PC-9 (cell line): ENCODE measurements around the gene HOXA4. TPM values are rescaled to one million over a fixed set of nuclear protein-coding genes. Genes with fewer than 3 reads are reported as not detected.

Source experiments
- BruUV-seq: library from RNA; stranded (reverse); fragments of 400-500 nt; replicated peaks from 2 replicates; lab custom pipeline; 2021; lab: Mats Ljungman, UMichigan
- CTCF ChIA-PET: fragments of 300-600 bp; sonication (Branson Sonifier 250); formaldehyde crosslinking; loops from one replicate; lab custom pipeline; 2022; ENCODE audit warnings: antibody characterized with exemption; lab: Charles Lee
- POLR2A ChIA-PET: fragments of 300-600 bp; sonication (Branson Sonifier 250); formaldehyde crosslinking; loops from one replicate; lab custom pipeline; 2022; ENCODE audit warnings: antibody characterized with exemption; ENCODE audit not compliant: unreplicated experiment; lab: Charles Lee
- DNase-seq, 2 experiments: peaks; one replicate each; pipeline versions ENCODE4 v3.0.0 to v3.0.0-alpha.2; 2015 to 2022; ENCODE audit warnings: mixed read lengths in 1 of 2
- H2AFZ ChIP-seq: fragments of 200-600 bp; sonication (generic); 2 replicates; pipeline ENCODE4 v1.8.1; 2017; ENCODE audit warnings: antibody characterized with exemption
- H3F3A ChIP-seq: fragments of 200-600 bp; sonication (generic); 2 replicates; pipeline ENCODE4 v1.8.1; 2017; ENCODE audit warnings: antibody characterized with exemption, mild to moderate bottlenecking, low read depth; ENCODE audit not compliant: insufficient read depth
- H3K27ac ChIP-seq: fragments of 200-600 bp; sonication (generic); 2 replicates; pipeline ENCODE4 v1.6.1; 2016; ENCODE audit warnings: mixed run types
- H3K27me3 ChIP-seq: fragments of 200-600 bp; sonication (generic); 2 replicates; pipeline ENCODE4 v1.6.1; 2016; ENCODE audit warnings: low read depth, mixed run types; ENCODE audit not compliant: insufficient read depth
- H3K36me3 ChIP-seq: fragments of 200-600 bp; sonication (generic); 2 replicates; pipeline ENCODE4 v1.6.1; 2016; ENCODE audit warnings: low read depth, mixed run types
- H3K4me1 ChIP-seq: fragments of 200-600 bp; sonication (generic); replicated peaks from 2 replicates; pipeline ENCODE4 v1.6.1; 2016; ENCODE audit warnings: mixed run types; ENCODE audit not compliant: insufficient read depth
- H3K4me2 ChIP-seq: fragments of 200-600 bp; sonication (generic); 2 replicates; pipeline ENCODE4 v1.6.1; 2017; ENCODE audit warnings: mixed run types
- H3K4me3 ChIP-seq: fragments of 200-600 bp; sonication (generic); 2 replicates; pipeline ENCODE4 v1.6.1; 2016; ENCODE audit warnings: mixed run types
- H3K79me2 ChIP-seq: fragments of 200-600 bp; sonication (generic); 2 replicates; pipeline ENCODE4 v1.6.1; 2017; ENCODE audit warnings: low read depth, mixed run types
- H3K9me2 ChIP-seq: fragments of 200-600 bp; sonication (generic); 2 replicates; pipeline ENCODE4 v1.8.1; 2017; ENCODE audit warnings: mild to moderate bottlenecking; ENCODE audit not compliant: insufficient read depth
- H3K9me3 ChIP-seq: fragments of 200-600 bp; sonication (generic); 2 replicates; pipeline ENCODE4 v1.8.1; 2016; ENCODE audit warnings: low read depth; ENCODE audit not compliant: insufficient read depth
- H4K20me1 ChIP-seq: fragments of 200-600 bp; sonication (generic); 2 replicates; pipeline ENCODE4 v1.8.1; 2017; ENCODE audit not compliant: insufficient read depth
- EZH2 ChIP-seq: fragments of 200-600 bp; sonication (generic); IDR thresholded peaks from 2 replicates; pipeline ENCODE4 v1.8.0; 2017; ENCODE audit warnings: antibody characterized with exemption, low read depth
- intact Hi-C: fragments of 100-400 bp; cut with micrococcal nuclease; formaldehyde crosslinking; loops from one replicate; pipeline ENCODE4 v1.10.0; 2022; ENCODE audit not compliant: unreplicated experiment
- total RNA-seq: library from RNA; stranded (reverse); gene quantifications from 2 replicates; pipeline ENCODE4 v1.2.3, GENCODE V29; 2021
- TF ChIP-seq, protein P1 (sequence below): fragments of 200-600 bp; sonication (generic); conservative IDR thresholded peaks from 2 replicates; pipeline ENCODE4 v1.6.1; 2017; ENCODE audit warnings: mixed run types, antibody characterized with exemption, mild to moderate bottlenecking, moderate library complexity

Gene HOXA4
- total RNA-seq, 1 experiment from 2014 or later, result not detected

DNA sequence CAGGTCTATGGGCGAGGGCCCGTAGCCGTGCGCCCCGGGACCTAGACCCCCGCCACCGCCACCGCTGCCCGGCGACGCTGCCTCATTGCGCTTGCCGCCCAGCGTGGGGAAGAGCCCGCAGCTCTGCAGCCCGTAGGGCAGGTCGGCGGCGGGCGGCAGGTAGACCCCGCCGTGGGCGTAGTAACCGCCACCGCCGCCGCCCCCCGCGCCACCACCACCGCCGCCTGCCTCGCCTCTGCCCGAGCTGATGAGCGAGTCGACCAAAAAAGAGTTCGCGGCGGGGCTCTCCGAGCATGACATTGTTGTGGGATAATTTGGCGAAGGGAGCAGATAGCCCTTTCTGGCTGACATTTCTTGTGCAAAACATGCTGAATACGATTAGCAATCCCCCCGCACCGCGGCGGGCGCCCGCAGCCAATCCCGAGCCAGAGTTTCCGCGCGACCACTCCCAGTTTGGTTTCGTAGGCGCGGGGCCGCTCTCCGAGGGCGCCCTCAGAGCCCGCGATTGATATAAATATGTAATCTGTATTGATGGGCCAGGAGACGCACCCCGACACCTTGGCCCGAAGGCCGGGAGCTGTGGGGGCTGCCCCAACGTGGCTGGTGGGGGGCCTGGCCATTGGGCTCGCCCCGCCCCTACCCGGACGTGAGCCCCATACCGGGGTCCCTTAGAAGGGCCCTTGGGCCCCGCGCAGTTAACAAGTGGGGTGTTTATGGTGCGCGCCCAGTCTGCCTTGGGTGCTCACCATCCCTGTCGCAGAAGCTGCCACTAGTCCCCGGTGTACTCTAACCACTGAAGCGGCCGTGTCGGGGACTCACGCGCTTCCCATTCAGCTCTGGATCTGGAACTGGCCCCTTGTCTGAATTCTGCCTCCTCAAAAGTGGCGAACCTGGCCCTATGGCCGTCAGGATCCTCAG is 43.7 kb upstream of the HOXA4 start, which contains the start of gene HOXA10:
HOXA10 (minus strand) TSS at position 365 of the 918 bp plus-strand sequence; CDS start at position 351, 14 bp downstream.
- BruUV-seq, result no TSS peak
- CTCF ChIA-PET, result no interaction called here
- DNase-seq, result no peak

DNA sequence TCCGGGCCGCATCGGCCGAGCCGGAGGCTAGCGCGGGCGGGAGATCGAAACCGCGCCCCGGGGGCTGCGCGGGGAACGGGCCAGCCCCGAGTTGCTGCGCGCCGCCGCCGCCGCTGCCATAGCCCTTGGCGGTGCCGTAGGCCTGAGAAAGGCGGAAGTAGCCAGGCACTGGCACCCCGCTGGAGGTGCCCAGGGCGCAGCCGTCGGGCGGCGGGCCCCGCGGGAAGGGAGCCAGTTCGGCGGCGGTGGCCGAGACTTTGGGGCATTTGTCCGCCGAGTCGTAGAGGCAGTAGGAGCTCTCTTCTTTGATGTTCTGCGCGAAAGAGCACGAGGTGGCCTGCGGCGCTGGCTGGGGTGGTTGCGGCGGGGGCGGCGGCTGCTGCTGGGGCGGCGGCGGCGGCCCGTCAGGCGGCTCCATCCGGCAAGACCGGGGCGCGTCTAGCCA is 43.0 kb upstream of the HOXA4 start:
- TF ChIP-seq, protein P1, sequence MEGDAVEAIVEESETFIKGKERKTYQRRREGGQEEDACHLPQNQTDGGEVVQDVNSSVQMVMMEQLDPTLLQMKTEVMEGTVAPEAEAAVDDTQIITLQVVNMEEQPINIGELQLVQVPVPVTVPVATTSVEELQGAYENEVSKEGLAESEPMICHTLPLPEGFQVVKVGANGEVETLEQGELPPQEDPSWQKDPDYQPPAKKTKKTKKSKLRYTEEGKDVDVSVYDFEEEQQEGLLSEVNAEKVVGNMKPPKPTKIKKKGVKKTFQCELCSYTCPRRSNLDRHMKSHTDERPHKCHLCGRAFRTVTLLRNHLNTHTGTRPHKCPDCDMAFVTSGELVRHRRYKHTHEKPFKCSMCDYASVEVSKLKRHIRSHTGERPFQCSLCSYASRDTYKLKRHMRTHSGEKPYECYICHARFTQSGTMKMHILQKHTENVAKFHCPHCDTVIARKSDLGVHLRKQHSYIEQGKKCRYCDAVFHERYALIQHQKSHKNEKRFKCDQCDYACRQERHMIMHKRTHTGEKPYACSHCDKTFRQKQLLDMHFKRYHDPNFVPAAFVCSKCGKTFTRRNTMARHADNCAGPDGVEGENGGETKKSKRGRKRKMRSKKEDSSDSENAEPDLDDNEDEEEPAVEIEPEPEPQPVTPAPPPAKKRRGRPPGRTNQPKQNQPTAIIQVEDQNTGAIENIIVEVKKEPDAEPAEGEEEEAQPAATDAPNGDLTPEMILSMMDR, result no peak
- no peak for TF ChIP-seq EZH2
- no peaks in the 10 kb centered on the region for H3K27me3 ChIP-seq
- H3K4me1 ChIP-seq, result peaks cover 19% of the 10 kb centered on the region
- H2AFZ ChIP-seq, result no peak overlapping the region
- H4K20me1 ChIP-seq, result no peaks in the 10 kb centered on the region
- no peak overlapping the region for H3K4me2 ChIP-seq
- intact Hi-C loops, result no loop called here
- no TSS peak for BruUV-seq
- no peak overlapping the region for H3K27ac ChIP-seq
- H3K9me2 ChIP-seq, result no peaks in the 10 kb centered on the region
- no peaks in the 10 kb centered on the region for H3K9me3 ChIP-seq
- ChIA-PET POLR2A (no interaction called here), CTCF (no interaction called here)
- no peaks in the 10 kb centered on the region for H3K36me3 ChIP-seq
- H3K4me3 ChIP-seq, result no peak overlapping the region
- DNase-seq, result no peak
- H3K79me2 ChIP-seq, result no peaks in the 10 kb centered on the region
- peaks cover 17% of the 10 kb centered on the region for H3F3A ChIP-seq

More for the DNA sequence above, 43.7 kb upstream of the HOXA4 start, which contains the start of gene HOXA10:
- intact Hi-C loops, result no loop called here
- H3F3A ChIP-seq, result peaks cover 18% of the 10 kb centered on the region; the same call in 1 of the 2 replicates
- no peaks in the 10 kb centered on the region for H3K36me3 ChIP-seq
- no peak within 1 kb of the TSS for H3K4me3 ChIP-seq
- POLR2A ChIA-PET, result no interaction called here
- TF ChIP-seq, protein P1, result no peak
- no peak for TF ChIP-seq EZH2
- no peak within 1 kb of the TSS for H3K27ac ChIP-seq
- H3K4me2 ChIP-seq, result no peak within 1 kb of the TSS
- peaks cover 13% of the 10 kb centered on the region for H3K4me1 ChIP-seq
- H3K79me2 ChIP-seq, result no peaks in the 10 kb centered on the region
- H4K20me1 ChIP-seq, result no peaks in the 10 kb centered on the region
- H3K27me3 ChIP-seq, result no peaks in the 10 kb centered on the region
- no peaks in the 10 kb centered on the region for H3K9me3 ChIP-seq
- no peak within 1 kb of the TSS for H2AFZ ChIP-seq
- no peaks in the 10 kb centered on the region for H3K9me2 ChIP-seq

DNA sequence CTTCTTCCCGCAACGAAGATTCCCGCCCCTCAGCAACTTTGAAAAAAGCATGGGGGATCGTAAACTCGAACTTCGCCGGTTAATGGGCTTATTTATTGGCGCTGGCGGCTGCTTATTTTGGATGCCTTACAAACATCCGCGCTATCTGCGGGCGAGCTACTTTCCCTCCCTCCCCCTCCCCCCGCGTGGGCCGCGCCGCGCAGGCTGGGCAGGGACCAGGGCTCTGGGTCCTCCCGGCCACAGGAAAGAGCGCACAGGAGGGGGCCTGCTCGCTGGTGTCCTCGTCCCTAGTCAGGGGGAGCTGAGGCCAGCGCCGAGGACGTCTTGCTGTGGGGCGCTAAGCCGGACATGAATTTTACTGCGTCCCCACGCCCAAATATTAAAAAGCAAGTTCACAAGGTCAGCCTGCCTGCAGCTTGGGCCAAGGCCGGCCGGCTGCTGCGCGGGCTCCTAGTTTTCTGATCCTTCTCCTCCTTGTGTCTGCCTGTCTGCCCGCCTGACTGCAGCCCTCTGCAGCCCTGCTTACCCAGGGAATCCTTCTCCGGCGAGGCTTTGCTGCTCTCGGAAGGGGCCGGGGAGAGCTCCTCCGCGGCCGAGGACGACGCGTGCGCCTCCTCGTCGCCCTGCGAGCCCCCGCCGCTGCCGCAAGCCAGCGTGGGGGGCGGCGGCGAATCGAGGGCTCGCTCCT is 42.4 kb upstream of the HOXA4 start:
- no peak overlapping the region for H2AFZ ChIP-seq
- no peaks in the 10 kb centered on the region for H4K20me1 ChIP-seq
- ChIA-PET CTCF (no interaction called here), POLR2A (no interaction called here)
- H3K36me3 ChIP-seq, result no peaks in the 10 kb centered on the region
- intact Hi-C loops, result no loop called here
- H3K27me3 ChIP-seq, result no peaks in the 10 kb centered on the region
- no peak for DNase-seq
- H3K4me1 ChIP-seq, result peaks cover 20% of the 10 kb centered on the region
- no peaks in the 10 kb centered on the region for H3K9me2 ChIP-seq
- no peak overlapping the region for H3K4me3 ChIP-seq
- no peak overlapping the region for H3K4me2 ChIP-seq
- H3K79me2 ChIP-seq, result no peaks in the 10 kb centered on the region
- no TSS peak for BruUV-seq
- H3K9me3 ChIP-seq, result no peaks in the 10 kb centered on the region
- no peak overlapping the region for H3K27ac ChIP-seq
- peaks cover 17% of the 10 kb centered on the region for H3F3A ChIP-seq
- no peak for TF ChIP-seq EZH2
- TF ChIP-seq, protein P1, result no peak
